VCaP (cell line): ENCODE measurements around the gene DIP2C.
A peak's percentile ranks its signal among the peaks of the same experiment; 100 is the strongest.

Source experiments
- H3K27ac ChIP-seq: fragments of 450-650 bp; 2 replicates; pipeline ENCODE4 v1.5.1; 2017
- TF ChIP-seq, protein P1 (sequence below): fragments of 450-650 bp; conservative IDR thresholded peaks from 2 replicates; pipeline ENCODE4 v1.5.1; 2017; ENCODE audit warnings: mild to moderate bottlenecking, moderate library complexity

Gene DIP2C

DNA sequence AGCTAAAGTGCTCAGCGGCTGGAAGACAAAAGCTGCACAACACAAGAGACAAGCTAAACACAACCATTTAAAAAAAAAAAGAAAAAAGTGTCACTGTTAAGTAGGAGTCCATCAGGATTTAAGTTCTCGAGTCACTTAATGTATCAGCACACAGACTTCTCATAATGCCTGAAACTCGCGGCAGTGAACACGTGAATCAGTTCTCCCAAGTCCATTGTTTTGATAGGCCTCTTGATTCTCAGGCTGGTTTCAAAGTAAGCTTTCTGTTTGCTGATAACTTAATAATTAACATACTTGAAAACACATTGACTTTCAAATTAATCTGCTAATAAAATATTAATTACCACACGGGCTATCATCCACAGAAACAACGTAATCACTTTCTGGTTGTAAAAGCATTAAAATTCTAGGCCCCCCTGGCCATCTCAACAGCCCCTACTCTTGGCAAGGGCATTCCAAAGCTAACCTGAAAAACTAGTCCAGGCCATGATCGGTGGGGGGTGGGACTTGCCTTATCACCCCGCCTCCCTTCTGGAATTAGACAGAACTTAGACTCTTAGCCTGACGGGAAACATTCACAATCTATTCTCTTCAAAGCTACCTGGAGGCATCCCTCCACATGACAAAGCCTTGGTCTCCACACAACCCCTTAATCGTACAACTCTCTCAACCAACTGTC is 129.0 kb downstream of the DIP2C start:
- H3K27ac ChIP-seq = peak overlapping the region; percentile 69
- TF ChIP-seq, protein P1, sequence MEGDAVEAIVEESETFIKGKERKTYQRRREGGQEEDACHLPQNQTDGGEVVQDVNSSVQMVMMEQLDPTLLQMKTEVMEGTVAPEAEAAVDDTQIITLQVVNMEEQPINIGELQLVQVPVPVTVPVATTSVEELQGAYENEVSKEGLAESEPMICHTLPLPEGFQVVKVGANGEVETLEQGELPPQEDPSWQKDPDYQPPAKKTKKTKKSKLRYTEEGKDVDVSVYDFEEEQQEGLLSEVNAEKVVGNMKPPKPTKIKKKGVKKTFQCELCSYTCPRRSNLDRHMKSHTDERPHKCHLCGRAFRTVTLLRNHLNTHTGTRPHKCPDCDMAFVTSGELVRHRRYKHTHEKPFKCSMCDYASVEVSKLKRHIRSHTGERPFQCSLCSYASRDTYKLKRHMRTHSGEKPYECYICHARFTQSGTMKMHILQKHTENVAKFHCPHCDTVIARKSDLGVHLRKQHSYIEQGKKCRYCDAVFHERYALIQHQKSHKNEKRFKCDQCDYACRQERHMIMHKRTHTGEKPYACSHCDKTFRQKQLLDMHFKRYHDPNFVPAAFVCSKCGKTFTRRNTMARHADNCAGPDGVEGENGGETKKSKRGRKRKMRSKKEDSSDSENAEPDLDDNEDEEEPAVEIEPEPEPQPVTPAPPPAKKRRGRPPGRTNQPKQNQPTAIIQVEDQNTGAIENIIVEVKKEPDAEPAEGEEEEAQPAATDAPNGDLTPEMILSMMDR = no peak

DNA sequence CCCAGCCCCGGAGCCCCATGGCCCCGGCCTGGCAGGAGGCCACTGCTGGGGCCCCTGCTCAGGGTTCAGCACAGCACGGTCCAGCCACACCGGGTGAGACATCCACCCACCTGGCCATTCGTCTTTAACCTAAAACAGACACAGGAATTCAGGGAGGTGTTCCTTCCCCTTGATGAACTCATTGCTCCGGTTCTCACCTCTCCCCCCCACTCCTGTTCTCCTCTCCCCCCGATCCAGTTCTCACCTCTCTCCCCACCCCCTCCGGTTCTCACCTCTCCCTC is 129.8 kb downstream of the DIP2C start:
- TF ChIP-seq, protein P1 = no peak
- H3K27ac ChIP-seq = peak overlapping the region; percentile 69

DNA sequence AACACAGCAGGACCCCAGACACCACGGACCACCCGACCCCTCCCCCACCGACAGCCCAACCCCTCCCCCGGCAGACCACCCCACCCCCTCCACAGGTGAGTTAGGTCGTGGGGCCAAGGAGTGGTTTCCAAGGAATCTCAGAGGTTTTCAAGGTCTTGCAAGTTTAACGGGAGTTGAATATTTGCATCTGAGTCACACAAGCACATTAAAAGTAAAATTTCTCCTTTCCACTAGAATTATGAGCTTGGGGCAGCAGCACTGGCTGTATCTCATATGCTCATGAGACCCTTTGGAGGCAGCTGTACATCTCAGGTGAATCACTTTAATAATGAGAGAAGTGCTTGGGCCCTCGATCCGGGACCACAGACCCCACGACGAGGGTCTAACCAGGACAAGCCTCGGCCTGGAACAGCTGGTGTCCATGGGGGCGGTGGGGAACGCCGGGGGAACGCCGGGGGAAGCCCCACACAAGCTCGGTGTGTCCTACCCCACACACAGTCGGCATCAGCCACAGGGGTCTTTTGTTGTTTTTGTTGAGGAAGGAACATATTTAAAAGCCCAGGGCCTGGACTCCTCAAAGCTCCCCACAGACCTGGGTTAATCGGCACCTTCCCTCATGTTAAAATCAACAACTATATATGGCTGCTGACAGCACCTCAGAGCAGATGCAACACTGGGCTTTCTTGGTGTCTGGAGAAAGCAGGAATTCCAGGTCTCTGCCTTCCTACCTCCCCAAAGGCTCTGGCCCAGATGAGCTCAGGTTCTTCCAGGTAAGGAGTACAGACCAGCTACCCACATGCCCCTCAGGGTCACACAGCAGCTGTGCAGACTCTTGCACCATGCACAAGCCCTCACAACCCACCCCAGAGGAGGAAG is 130.3 kb downstream of the DIP2C start:
- TF ChIP-seq, protein P1 = no peak
- peak overlapping the region; percentile 69 for H3K27ac ChIP-seq

DNA sequence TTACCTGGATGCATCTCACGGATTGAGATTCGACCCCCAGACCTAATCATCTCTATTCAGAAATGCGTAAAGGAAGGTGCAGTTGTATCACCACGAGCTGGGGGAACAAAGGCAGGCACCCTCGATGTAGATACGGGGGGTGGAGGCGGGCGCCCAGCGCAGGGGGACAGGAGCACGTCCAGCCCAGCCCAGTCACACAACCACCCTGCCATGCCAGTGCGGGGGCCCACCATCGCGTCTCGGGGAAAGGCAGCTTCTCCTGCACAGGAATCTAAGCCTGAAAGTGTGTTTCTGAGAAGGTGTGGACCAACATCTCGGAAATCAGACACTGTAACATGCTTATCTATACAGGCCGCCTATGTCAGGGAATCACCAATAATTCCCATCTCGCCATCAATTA is 131.1 kb downstream of the DIP2C start:
- TF ChIP-seq, protein P1 = no peak
- peak overlapping the region; percentile 34; the same call in 1 of the 2 replicates for H3K27ac ChIP-seq

DNA sequence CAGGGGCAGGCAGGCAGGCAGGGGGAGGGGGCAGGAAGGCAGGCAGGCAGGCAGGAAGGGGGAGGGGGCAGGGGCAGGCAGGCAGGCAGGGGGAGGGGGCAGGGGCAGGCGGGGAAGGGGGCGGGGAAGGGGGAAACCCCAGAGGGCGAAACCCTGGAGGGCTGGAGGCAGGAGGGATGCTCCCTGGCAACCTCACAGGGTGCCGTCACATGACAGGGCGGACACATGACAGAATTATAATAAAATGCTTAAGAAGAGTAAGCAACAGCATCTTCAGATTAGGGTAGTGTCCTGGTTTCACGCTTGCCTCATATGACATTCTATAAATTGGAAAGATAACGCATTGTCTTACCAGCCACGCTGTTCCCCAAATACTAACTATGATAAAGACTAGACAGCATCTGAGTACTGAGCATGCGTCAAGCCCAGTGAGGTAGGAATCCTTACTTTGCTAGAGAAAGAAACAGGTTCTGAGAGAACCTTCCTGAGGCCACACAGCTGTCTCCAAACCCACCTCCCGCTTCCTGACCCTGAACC is 131.6 kb downstream of the DIP2C start:
- peak overlapping the region; percentile 34; the same call in 1 of the 2 replicates for H3K27ac ChIP-seq
- TF ChIP-seq, protein P1 = no peak

DNA sequence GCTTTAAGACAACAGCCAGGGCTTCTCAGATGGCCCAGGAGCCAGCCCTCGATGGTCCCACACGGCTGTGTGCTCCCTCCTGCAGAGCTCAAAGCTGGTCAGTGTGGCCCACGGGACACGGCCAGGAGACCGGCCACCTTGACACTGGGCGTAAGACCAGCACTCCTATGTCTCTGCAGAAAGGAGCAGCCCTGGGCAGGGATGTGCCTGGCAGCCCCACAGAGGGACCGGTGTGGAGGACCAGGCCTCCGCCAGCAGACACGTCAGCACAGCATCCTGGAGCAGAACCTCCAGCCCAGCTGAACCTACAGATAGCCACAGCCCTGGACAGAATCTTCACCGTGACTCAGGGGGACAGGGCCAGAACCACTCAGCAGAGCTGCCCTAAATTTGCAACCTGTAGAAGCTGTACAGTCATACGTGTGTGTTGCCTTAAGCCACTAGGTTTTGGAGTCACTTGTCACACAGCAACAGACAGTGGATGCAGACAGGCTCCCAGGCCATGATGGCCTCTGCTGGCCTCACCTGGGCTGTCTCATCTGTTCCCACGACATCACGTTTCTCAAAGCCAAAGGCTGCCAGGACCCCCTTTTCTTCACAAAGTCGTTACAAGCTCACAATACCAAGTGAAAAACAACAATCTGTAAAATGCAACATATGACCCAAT is 132.4 kb downstream of the DIP2C start:
- H3K27ac ChIP-seq = peak overlapping the region; percentile 30; the same call in 1 of the 2 replicates
- TF ChIP-seq, protein P1 = no peak
